ENCODE results near the gene RDM1.

The RDM1 gene

DNA sequence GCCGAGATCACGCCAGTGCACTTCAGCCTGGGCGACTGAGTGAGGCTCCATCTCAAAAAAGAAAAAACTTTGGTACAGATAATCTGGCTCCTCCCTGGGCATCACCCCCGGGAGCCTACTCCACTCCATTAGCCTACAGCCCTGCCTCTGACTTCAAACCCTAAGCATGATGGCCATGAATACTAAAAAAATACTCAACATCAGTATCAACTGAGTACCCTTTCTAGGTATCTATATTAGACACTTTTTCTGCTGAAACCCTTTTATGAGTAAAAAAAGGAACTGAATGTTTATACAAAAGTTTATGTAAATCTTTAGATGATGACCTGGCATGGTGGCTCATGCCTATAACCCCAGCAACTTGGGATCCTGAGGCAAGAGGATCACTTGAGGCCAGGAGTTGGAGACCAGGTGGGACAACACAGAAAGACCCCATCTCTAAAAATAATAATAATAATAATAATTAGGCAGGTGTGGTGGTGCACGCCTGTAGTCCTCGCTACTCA, 6.9 kb downstream of the RDM1 start:
- TF ChIP-seq ARNTL (CRISPR knock-in tag; IDR thresholded peaks at IDR 0.05; ENCODE audit: borderline replicate concordance, low read depth) (no peak), PPARA (CRISPR knock-in tag; IDR thresholded peaks at IDR 0.05; ENCODE audit: borderline replicate concordance) (no peak), ZNF70 (CRISPR knock-in tag; IDR thresholded peaks at IDR 0.05) (no peak), TCF4 (CRISPR knock-in tag; IDR thresholded peaks at IDR 0.05; ENCODE audit: borderline replicate concordance) (no peak), SNAI2 (CRISPR knock-in tag; IDR thresholded peaks at IDR 0.05) (no peak), ISL1 (CRISPR knock-in tag; IDR thresholded peaks at IDR 0.05) (no peak), CSDC2 (CRISPR knock-in tag; IDR thresholded peaks at IDR 0.05) (no peak), ZC3H10 (CRISPR knock-in tag; IDR thresholded peaks at IDR 0.05) (no peak), ZFP3 (CRISPR knock-in tag; IDR thresholded peaks at IDR 0.05) (no peak), ZNF8 (CRISPR knock-in tag; IDR thresholded peaks at IDR 0.05) (no peak), BACH2 (CRISPR knock-in tag; IDR thresholded peaks at IDR 0.05; ENCODE audit: borderline replicate concordance) (no peak), ESRRG (CRISPR knock-in tag; IDR thresholded peaks at IDR 0.05) (no peak)
- TF ChIP-seq, protein P1, sequence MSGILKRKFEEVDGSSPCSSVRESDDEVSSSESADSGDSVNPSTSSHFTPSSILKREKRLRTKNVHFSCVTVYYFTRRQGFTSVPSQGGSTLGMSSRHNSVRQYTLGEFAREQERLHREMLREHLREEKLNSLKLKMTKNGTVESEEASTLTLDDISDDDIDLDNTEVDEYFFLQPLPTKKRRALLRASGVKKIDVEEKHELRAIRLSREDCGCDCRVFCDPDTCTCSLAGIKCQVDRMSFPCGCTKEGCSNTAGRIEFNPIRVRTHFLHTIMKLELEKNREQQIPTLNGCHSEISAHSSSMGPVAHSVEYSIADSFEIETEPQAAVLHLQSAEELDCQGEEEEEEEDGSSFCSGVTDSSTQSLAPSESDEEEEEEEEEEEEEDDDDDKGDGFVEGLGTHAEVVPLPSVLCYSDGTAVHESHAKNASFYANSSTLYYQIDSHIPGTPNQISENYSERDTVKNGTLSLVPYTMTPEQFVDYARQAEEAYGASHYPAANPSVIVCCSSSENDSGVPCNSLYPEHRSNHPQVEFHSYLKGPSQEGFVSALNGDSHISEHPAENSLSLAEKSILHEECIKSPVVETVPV (CRISPR knock-in tag; IDR thresholded peaks at IDR 0.05) = no peak
- TF ChIP-seq, protein P2, sequence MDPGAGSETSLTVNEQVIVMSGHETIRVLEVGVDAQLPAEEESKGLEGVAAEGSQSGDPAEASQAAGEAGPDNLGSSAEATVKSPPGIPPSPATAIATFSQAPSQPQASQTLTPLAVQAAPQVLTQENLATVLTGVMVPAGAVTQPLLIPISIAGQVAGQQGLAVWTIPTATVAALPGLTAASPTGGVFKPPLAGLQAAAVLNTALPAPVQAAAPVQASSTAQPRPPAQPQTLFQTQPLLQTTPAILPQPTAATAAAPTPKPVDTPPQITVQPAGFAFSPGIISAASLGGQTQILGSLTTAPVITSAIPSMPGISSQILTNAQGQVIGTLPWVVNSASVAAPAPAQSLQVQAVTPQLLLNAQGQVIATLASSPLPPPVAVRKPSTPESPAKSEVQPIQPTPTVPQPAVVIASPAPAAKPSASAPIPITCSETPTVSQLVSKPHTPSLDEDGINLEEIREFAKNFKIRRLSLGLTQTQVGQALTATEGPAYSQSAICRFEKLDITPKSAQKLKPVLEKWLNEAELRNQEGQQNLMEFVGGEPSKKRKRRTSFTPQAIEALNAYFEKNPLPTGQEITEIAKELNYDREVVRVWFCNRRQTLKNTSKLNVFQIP (CRISPR knock-in tag; IDR thresholded peaks at IDR 0.05; ENCODE audit: borderline replicate concordance, low read depth) = no peak
- ATAC-seq = no peak

DNA sequence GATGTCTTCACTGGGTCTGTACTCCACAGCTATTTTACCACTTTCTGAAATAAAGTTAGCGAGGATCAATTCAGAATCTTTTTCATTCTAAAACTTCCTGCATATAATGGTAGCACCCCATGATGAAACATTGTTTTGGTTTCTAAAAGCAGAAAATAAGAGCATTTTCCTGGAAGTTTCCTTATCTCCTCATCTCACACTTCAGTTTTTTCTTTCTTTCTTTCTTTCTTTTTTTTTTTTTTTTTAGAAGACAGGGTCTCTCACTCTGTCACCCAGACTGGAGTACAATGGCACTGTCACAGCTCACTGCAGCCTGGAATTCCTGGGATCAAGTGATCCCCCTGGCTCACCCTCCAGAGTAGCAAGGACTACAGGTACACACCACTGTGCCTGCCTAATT, 10.3 kb downstream of the RDM1 start:
- ATAC-seq = no peak
- TF ChIP-seq TOX (CRISPR knock-in tag; IDR thresholded peaks at IDR 0.05; ENCODE audit: borderline replicate concordance) (no peak), GLIS3 (CRISPR knock-in tag; IDR thresholded peaks at IDR 0.05) (no peak), SNAI2 (CRISPR knock-in tag; IDR thresholded peaks at IDR 0.05) (no peak), ZNF8 (CRISPR knock-in tag; IDR thresholded peaks at IDR 0.05) (no peak), BACH2 (CRISPR knock-in tag; IDR thresholded peaks at IDR 0.05; ENCODE audit: borderline replicate concordance) (no peak), TCF4 (CRISPR knock-in tag; IDR thresholded peaks at IDR 0.05; ENCODE audit: borderline replicate concordance) (no peak), ZNF565 (CRISPR knock-in tag; conservative IDR thresholded peaks at IDR 0.05; ENCODE audit: low read depth) (no peak), ARNTL (CRISPR knock-in tag; IDR thresholded peaks at IDR 0.05; ENCODE audit: borderline replicate concordance, low read depth) (no peak), RARB (CRISPR knock-in tag; IDR thresholded peaks at IDR 0.05) (no peak), ZFP3 (CRISPR knock-in tag; IDR thresholded peaks at IDR 0.05) (no peak), OSR1 (CRISPR knock-in tag; IDR thresholded peaks at IDR 0.05) (no peak), ZC3H10 (CRISPR knock-in tag; IDR thresholded peaks at IDR 0.05) (no peak), CSDC2 (CRISPR knock-in tag; IDR thresholded peaks at IDR 0.05) (no peak), ZFP30 (CRISPR knock-in tag; IDR thresholded peaks at IDR 0.05) (no peak)
- TF ChIP-seq, protein P1 (CRISPR knock-in tag; IDR thresholded peaks at IDR 0.05) = no peak
- TF ChIP-seq, protein P2 (CRISPR knock-in tag; IDR thresholded peaks at IDR 0.05; ENCODE audit: borderline replicate concordance, low read depth) = no peak

DNA sequence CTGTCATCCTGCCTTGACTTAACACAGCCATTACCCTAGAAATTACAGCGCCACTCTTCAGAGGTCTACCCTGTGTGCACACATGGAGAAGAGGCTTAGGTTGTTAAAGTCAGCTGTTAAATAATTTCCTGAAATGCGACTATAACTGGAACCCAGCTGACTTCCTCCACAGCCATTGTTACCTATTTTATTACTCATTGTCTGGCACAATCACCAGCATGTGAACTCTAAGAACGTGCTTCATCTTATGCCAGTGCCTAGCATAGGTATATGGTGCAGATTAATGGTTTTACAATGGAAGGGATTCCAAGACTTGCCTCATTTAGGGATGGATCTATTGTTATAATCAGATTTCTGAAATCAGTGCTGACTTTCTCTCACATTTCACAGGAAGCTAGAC, 11.9 kb downstream of the RDM1 start:
- TF ChIP-seq RARB (CRISPR knock-in tag; IDR thresholded peaks at IDR 0.05) (no peak), BACH2 (CRISPR knock-in tag; IDR thresholded peaks at IDR 0.05; ENCODE audit: borderline replicate concordance) (no peak), ARNTL (CRISPR knock-in tag; IDR thresholded peaks at IDR 0.05; ENCODE audit: borderline replicate concordance, low read depth) (no peak), PPARA (CRISPR knock-in tag; IDR thresholded peaks at IDR 0.05; ENCODE audit: borderline replicate concordance) (no peak), TOX (CRISPR knock-in tag; IDR thresholded peaks at IDR 0.05; ENCODE audit: borderline replicate concordance) (no peak), ESRRG (CRISPR knock-in tag; IDR thresholded peaks at IDR 0.05) (no peak), CSDC2 (CRISPR knock-in tag; IDR thresholded peaks at IDR 0.05) (no peak), ZFP30 (CRISPR knock-in tag; IDR thresholded peaks at IDR 0.05) (no peak), SNAI2 (CRISPR knock-in tag; IDR thresholded peaks at IDR 0.05) (no peak), ZNF8 (CRISPR knock-in tag; IDR thresholded peaks at IDR 0.05) (no peak)
- TF ChIP-seq, protein P2 (CRISPR knock-in tag; IDR thresholded peaks at IDR 0.05; ENCODE audit: borderline replicate concordance, low read depth) = no peak
- no peak for ATAC-seq

All from SK-N-SH treated with all-trans-retinoic acid at 6 μM for 48 hours (cell line).